ENCODE results near the gene ELAC1.

DNA sequence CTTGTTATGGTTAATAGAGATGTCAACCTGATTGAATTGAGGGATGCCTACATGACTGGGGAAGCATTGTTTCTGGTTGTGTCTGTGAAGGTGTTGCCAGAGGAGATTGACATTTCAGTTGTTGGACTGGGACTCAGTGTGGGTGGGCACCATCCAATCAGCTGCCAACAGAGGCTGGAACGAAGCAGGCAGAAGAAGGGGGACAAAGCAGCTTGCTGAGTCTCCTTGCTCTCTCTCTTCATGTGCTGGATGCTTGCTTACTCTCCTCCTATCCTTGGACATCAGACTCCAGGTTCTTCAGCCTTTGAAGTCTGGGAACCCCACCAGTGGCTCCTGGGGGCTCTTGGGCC is 39.9 kb downstream of the ELAC1 start:
- TF ChIP-seq POLR2A (IDR thresholded peaks at IDR 0.05): no peak
- no peak for TF ChIP-seq POLR2AphosphoS5 (IDR thresholded peaks at IDR 0.05)
- TF ChIP-seq, protein P1, sequence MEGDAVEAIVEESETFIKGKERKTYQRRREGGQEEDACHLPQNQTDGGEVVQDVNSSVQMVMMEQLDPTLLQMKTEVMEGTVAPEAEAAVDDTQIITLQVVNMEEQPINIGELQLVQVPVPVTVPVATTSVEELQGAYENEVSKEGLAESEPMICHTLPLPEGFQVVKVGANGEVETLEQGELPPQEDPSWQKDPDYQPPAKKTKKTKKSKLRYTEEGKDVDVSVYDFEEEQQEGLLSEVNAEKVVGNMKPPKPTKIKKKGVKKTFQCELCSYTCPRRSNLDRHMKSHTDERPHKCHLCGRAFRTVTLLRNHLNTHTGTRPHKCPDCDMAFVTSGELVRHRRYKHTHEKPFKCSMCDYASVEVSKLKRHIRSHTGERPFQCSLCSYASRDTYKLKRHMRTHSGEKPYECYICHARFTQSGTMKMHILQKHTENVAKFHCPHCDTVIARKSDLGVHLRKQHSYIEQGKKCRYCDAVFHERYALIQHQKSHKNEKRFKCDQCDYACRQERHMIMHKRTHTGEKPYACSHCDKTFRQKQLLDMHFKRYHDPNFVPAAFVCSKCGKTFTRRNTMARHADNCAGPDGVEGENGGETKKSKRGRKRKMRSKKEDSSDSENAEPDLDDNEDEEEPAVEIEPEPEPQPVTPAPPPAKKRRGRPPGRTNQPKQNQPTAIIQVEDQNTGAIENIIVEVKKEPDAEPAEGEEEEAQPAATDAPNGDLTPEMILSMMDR (IDR thresholded peaks at IDR 0.05): no peak
- TF ChIP-seq EP300 (IDR thresholded peaks at IDR 0.05): no peak

All from suprapubic skin (tissue), 4 donors.